NCI-H128 (cell line): ENCODE measurements around the gene SHBG.
"Not testable (repeated sequence)": the region's sequence is repeated elsewhere in the genome, so short reads cannot be mapped to it uniquely, and the experiment has no call there.

Source experiments
- DNase-seq: peaks from one replicate; lab custom pipeline; 2025; ENCODE audit not compliant: unreplicated experiment; lab: John Stamatoyannopoulos, UW

SHBG gene

DNA sequence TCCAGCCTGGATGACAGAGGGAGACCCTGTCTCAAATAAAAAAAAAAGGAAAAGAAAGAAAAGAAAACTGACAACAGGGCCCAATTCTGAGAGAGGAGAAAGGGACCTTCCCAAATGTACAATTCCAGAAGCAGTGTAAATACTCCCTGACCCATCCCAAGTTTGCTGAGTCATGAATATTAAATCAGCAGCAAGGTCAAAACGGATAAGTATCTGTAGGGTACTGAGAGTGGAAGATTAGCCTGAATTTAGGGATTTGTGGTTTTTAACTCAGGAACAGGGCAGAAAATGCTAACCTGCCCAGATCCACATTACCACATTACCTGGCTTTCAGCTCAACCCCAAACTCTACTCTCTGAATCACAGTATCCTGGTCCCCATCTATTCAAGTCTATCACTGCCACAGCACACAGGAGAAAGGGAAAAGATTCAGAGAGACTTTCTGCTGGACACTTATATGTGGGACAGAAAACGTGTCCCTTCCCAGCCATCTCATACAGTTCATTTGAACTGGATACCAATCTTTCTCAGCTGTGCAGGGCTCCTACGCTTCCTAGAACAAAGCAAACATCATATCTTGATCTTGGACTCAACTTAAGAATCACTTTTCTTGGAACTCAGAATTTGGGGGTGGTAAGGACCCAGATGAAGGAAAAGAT, 18.2 kb upstream of the SHBG start:
- no peak for DNase-seq

DNA sequence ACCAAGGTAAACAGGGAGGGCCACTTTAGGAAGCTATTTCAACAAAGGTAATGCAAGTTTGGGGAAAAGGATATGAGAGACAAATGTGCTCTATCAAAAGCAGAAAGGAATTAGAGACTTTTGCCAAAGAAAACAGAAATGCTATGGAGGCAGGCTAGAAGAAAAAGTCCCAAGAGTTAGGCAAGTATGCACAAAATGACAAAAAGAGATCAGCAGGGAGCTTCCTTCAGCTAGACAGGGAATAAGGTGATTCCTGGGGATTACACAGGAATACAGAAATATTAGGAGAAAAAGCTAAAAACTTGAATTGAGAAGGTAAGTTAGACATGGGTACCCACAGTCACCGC, 17.7 kb upstream of the SHBG start:
- no peak for DNase-seq

DNA sequence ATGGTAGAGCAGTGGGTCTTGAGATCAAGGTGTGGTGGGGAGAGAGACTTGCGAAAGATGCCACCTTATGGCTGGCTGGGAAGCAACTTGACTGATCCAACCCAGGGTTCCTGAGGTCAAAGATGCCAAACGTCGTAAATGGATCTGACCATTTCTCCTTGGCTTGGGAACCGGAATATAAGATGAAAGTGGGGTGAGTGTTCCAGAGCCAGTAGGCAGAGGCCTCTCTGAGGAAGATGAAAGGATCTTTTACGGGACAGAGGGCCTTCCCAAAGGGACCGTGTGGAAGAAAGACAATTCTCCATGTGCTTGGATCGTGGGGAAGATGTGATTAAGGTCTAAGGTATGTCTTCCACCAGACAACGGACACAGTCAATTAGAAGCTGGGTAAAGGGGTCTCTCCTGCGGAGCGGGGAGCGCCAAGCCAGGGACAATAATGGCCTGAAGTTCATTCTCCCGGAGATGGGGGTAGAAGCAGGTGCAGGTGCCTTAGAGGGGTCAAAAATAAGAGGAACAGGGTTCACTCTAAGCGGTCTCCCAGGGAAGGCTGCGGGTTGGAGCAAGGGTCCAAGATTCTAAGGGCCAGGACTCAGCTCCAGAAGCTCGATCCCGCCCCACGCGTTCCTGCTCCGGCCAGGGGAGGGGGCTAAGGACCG, 16.0 kb upstream of the SHBG start:
- DNase-seq: no peak

DNA sequence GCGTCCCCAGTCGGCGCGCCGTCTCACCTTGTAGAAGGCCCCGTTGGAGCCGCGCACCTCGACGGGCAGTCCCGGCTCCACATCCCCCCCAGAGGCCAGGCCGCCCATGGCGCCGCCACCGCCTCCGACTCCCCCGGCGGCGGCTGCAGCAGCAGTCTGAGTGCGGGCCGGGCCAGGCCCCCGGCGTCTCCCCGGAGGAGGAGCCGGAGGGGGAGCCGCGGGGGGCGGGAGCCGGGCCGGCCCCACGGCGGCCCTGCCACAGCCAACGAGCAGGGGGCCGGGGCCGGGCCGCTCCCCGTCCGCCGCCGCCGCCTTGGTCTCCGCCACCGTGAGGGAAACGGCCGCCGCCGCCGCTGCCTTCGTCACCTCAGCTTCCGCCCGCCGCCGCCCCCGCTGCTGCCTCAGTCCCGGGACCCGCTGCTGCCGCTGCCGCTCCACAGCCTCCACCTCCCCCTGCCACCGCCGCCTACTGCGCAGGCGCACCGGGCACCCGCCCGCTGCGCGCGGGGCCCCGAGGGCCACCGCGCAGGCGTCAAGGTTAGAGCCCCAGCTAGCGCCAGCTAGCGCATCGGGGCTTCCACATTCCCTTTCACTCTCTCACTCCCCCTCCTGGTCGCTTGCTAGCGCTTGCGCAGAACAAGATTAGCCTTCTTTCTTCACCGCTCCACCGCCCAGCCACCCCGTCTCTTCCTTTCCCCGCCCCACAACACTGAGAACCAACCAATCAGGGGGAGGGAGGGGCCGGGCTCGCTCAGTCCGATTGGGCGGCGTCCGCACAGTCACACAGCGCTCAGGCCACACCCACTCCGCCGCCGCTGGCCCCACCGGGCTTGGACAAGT, 15.3 kb upstream of the SHBG start, which contains the start of gene FXR2:
TSS of gene FXR2 (minus strand) at position 473 of the 840 bp plus-strand sequence. CDS start at position 108, 365 bp downstream.
- DNase-seq: peak; percentile 99

DNA sequence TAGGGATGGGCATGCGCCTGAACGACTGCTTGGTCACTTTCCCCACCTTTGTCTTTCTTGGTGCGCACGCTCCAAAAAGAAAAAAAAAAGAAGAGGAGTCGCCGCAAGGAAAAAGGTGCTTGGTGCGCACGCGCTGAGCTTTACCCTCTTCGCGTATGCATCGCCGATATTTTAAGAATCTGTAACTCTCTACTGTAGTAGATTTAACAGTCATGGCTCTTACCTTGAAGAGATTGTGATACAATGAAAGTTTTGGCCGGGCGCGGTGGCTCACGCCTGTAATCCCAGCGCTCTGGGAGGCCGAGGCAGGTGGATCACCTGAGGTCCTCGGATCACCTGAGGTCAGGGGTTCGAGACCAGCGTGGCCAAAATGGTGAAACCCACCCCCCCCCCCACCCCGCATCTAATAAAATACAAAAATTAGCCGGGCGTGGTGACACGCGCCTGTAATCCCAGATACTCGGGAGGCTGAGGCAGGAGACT, 14.6 kb upstream of the SHBG start:
- DNase-seq: no peak

- DNase-seq: no peak
Observed at GRCh38 chr17:7618608-7619007, 11.3 kb upstream of the SHBG start.

DNA sequence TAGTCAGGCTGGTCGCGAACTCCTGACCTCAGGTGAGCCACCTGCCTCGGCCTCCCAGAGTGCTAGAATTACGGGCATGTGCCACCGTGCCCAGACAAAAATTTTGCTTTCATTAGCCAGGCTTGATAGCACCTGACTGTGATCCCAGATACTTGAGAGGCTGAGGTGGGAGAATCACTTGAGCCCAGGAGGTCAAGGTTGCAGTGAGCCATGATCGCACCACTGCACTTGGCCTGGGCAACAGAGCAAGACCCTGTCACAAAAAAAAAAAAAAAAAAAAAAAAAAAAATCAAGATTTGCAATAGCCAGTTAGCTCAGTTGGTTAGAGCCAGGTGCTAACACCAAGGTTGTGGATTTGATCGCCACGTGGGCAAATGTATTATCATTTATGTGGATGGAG, 9.1 kb upstream of the SHBG start:
- no peak for DNase-seq

- no peak for DNase-seq
Observed at GRCh38 chr17:7623661-7624060, 6.3 kb upstream of the SHBG start.

DNA sequence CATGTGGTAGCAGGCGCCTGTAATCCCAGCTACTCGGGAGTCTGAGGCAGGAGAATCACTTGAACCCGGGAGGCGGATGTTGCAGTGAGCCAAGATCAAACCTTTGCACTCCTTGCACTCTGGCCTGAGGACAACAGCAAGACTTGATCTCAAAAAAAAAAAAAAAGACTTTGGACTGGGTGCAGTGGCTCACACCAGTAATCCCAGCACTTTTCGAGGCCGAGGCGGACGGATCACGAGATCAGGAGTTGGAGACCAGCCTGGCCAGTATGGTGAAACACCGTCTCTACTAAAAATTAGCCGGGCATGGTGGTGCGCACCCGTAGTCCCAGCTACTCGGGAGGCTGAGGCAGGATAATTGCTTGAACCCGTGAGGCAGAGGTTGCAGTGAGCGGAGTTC, 4.2 kb upstream of the SHBG start:
- not testable (repeated sequence) for DNase-seq

GRCh38 chr17:7626307-7626706, 3.6 kb upstream of the SHBG start:
- no peak for DNase-seq

DNA sequence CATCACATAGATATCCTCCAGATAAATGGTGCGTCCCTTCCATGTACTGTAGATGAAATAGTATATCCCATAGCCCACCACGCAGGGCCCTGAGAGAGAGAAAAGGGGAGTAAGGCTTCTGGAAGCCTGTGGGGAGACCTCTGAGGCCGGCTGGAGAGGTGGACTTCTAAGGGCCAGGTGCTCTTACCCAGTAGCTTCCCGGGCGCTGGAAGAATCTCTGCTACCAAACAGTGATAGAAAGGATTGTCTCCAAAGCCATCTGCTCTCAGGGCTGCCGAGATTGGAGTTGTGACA, 3.0 kb upstream of the SHBG start:
- DNase-seq: no peak

DNA sequence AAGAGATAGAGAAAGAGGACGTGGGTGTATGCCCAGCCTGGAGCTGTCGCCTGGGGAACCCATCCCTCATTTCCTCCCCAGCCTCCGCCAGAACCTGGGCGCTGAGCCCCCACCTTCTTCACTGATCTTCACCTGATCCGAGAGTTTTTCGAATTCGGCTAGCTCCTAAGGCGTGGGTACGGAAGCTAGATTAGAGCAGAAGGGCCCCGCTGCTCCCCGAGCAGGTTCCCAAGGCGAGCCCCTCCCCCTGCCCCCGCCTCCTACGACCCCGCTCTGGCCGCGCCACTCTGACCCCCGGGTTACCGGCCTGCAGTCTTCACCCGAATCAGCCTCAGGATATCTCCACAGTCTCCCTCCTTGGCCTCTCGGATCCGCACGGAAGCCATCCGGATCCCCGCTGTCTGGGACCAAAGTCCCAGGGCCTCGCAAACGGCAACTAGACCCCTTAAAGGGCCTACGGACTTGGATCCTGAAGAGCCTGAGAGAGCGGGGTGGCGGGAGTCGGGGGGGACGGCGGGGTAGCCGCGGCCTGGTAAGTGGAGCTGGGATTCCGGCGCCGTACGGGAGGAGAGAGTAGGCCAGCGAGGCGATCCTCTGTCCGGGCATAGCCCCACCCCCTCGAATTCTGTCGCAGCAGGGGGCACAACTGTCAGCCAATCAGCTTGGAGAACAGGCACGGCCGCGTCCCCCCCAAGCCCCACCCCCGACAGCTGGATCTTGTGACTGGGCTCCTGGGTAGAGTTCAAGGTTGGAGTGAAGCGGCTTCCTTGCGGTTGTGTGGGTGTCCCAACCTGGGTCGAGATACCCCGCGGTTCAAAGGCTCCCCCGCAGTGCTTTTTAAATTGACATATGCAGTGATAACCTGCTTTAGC, 2.4 kb upstream of the SHBG start, which contains the start of gene SAT2:
TSS of gene SAT2 (minus strand) at position 572 of the 872 bp plus-strand sequence. CDS start at position 386, 186 bp downstream.
- DNase-seq: peak; percentile 65

- DNase-seq: no peak
Observed at GRCh38 chr17:7631398-7632380, 1.8 kb downstream of the SHBG start.

GRCh38 chr17:7632492-7632894, 2.6 kb downstream of the SHBG start:
- no peak for DNase-seq

GRCh38 chr17:7633093-7633492, 3.2 kb downstream of the SHBG start:
- DNase-seq: no peak

- DNase-seq: no peak
Observed at GRCh38 chr17:7634384-7634783, 4.4 kb downstream of the SHBG start.

DNA sequence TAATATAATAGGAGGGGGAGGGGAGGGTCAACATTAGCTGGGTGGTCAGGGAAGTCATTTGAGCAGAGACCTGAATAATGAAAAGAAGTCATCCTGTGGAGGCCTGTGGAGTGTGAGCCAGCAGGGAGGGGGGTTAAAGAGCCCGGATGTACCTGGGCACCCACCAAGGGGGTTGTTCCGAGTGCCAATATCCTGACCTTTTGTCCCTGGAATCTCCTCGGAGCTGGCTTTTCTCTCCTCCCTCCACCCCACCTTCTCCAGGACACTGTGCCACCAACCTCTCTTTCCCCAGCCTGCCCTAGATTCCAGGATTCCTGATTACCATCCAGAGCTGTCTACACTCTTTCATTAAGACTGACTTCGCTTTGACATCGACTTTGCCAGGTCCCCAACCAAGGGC, 6.2 kb downstream of the SHBG start:
- DNase-seq: no peak

DNA sequence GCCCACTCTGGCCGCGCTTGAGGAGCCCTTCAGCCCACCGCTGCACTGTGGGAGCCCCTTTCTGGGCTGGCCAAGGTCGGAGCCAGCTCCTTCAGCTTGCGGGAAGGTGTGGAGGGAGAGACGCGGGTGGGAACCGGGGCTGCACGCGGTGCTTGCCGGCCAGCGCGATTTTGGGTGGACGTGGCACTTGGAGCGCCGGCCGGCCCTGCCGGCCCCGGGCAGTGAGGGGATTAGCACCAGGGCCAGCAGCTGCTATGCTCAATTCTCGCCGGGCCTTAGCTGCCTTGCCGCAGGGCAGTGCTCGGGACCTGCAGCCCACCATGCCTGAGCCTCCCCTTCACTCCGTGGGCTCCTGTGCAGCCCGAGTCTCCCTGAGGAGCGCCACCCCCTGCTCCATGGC, 10.8 kb downstream of the SHBG start:
- DNase-seq: no peak

- DNase-seq: not testable (repeated sequence)
Observed at GRCh38 chr17:7641635-7642034, 11.7 kb downstream of the SHBG start.

DNA sequence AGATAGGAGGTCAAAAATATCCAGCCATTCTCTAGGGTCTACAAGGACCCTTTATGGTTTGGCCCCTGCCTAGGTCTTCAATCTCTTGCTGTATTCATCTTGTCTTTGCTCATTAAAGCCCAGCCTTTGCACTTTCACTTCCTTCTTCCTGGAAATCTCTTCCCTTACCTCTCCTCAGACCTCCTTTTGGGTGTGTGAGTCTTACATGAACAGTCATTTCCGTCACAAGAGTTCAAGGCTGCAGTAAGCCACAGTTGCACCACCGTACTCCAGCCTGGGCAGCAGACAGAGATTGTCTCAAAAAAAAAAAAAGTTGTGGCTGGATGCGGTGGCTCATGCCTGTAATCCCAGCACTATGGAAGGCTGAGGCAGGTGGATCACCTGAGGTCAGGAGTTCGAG, 14.8 kb downstream of the SHBG start:
- no peak for DNase-seq
